HepG2 (cell line): Measurements from ENCODE around the gene CES5A. TPM values are rescaled to one million over a fixed set of nuclear protein-coding genes. Genes with fewer than 3 reads are reported as not detected.

Experiments used
- ATAC-seq: fragments of 200-7000 bp; cut with Tn5 transposase; 3 replicates; pipeline ENCODE4 v1.9.1; 2020; ENCODE audit warnings: mild to moderate bottlenecking, moderate library complexity
- BruUV-seq: library from RNA; stranded (reverse); fragments of 400-500 nt; replicated peaks from 2 replicates; lab custom pipeline; 2021; lab: Mats Ljungman, UMichigan
- CTCF ChIA-PET: fragments of 300-600 bp; formaldehyde crosslinking; extraction: SDS; loops from one replicate; lab custom pipeline; 2021; ENCODE audit warnings: low total read pairs, inconsistent platforms, low intra/inter-chr PET ratio; lab: Yijun Ruan, JAX
- POLR2A ChIA-PET: fragments of 350-600 bp; sonication (Branson Sonifier 250); formaldehyde crosslinking; loops from one replicate; lab custom pipeline; 2020; ENCODE audit warnings: antibody characterized with exemption, inconsistent platforms; lab: Yijun Ruan, JAX
- DNase-seq: peaks from one replicate; pipeline ENCODE4 v3.0.0-alpha.2; 2015; ENCODE audit warnings: low spot score
- FAIRE-seq: peaks from 3 replicates; lab custom pipeline; 2011; peaks lifted over from hg19 to GRCh38; lab: Jason Lieb, UNC
- H2AFZ ChIP-seq: one replicate; pipeline ENCODE4 v1.6.1; 2011; ENCODE audit warnings: low read length, inconsistent platforms
- H3K27ac ChIP-seq: fragments of 300-600 bp; 3 replicates; pipeline ENCODE4 v1.8.0; 2011; ENCODE audit warnings: mixed run types, mild to moderate bottlenecking, mixed read lengths, low read length, inconsistent platforms; ENCODE audit not compliant: insufficient read depth; ENCODE audit errors: extremely low read length
- H3K27me3 ChIP-seq, 2 experiments: fragments of 200-600 bp in 1 of 2; 2 replicates in 1 of 2; 3 replicates in 1 of 2; pipeline versions ENCODE4 v1.6.0 to v1.8.0; 2011; ENCODE audit warnings: low read length in 2 of 2, mild to moderate bottlenecking in 2 of 2, moderate library complexity in 2 of 2, inconsistent platforms in 1 of 2; ENCODE audit not compliant: insufficient read depth in 2 of 2, control insufficient read depth in 1 of 2
- H3K36me3 ChIP-seq, 2 experiments: fragments of 200-600 bp in 1 of 2; replicated peaks in 1 of 2; 2 replicates in 1 of 2; 3 replicates in 1 of 2; pipeline versions ENCODE4 v1.5.1 to v1.8.0; 2011; ENCODE audit warnings: low read length in 2 of 2, inconsistent platforms in 1 of 2; ENCODE audit not compliant: insufficient read depth in 2 of 2, control insufficient read depth in 1 of 2
- H3K4me1 ChIP-seq: 2 replicates; pipeline ENCODE4 v1.5.1; 2012; ENCODE audit warnings: low read length, inconsistent platforms; ENCODE audit not compliant: insufficient read depth
- H3K4me2 ChIP-seq: 2 replicates; pipeline ENCODE4 v1.6.0; 2011; ENCODE audit warnings: low read depth, low read length, inconsistent platforms
- H3K4me3 ChIP-seq, 3 experiments: fragments of 200-600 bp in 1 of 3; sonication (generic), shearing (Covaris generic) in 1 of 3; replicated peaks in 1 of 3; 2 replicates each; pipeline ENCODE4 v1.5.1; 2011 to 2016; ENCODE audit warnings: low read length in 3 of 3, inconsistent platforms in 2 of 3, low read depth in 2 of 3, mild to moderate bottlenecking in 2 of 3, control low read depth in 1 of 3, mixed read lengths in 1 of 3; ENCODE audit not compliant: insufficient read depth in 1 of 3
- H3K79me2 ChIP-seq: one replicate; pipeline ENCODE4 v1.6.1; 2011; ENCODE audit warnings: low read length, inconsistent platforms; ENCODE audit not compliant: insufficient read depth
- H3K9ac ChIP-seq: 2 replicates; pipeline ENCODE4 v1.6.0; 2011; ENCODE audit warnings: mild to moderate bottlenecking, low read depth, low read length, inconsistent platforms; ENCODE audit not compliant: insufficient read depth
- H3K9me3 ChIP-seq: 2 replicates; pipeline ENCODE4 v1.5.1; 2012; ENCODE audit warnings: mild to moderate bottlenecking, low read length
- H4K20me1 ChIP-seq: 2 replicates; pipeline ENCODE4 v1.6.0; 2011; ENCODE audit warnings: inconsistent platforms, mild to moderate bottlenecking, low read length, moderate library complexity; ENCODE audit not compliant: insufficient read depth
- ARNTL ChIP-seq: sonication (generic); formaldehyde crosslinking; IDR thresholded peaks from 2 replicates; pipeline ENCODE4 v1.4.0; 2020; ENCODE audit warnings: mild to moderate bottlenecking, missing genetic modification reagents
- CBX1 ChIP-seq: IDR thresholded peaks from one replicate; pipeline ENCODE4 v1.6.1; 2016; ENCODE audit warnings: antibody characterized with exemption, low read depth
- HNRNPUL1 ChIP-seq: fragments of 200-400 bp; formaldehyde crosslinking; IDR thresholded peaks from 2 replicates; pipeline ENCODE4 v1.6.1; 2017; ENCODE audit warnings: low read depth, mild to moderate bottlenecking, low read length, moderate library complexity
- PAF1 ChIP-seq: IDR thresholded peaks from 2 replicates; pipeline ENCODE4 v1.6.1; 2016; ENCODE audit warnings: missing genetic modification reagents, missing compliant biosample characterization
- PATZ1 ChIP-seq: sonication (generic); formaldehyde crosslinking; IDR thresholded peaks from 2 replicates; pipeline ENCODE4 v1.4.0; 2020; ENCODE audit warnings: missing genetic modification reagents
- SMARCC2 ChIP-seq: fragments of 450-650 bp; IDR thresholded peaks from 2 replicates; pipeline ENCODE4 v1.6.1; 2017; ENCODE audit warnings: antibody characterized with exemption, mild to moderate bottlenecking
- SNRNP70 ChIP-seq: fragments of 200-400 bp; formaldehyde crosslinking; IDR thresholded peaks from 2 replicates; pipeline ENCODE4 v1.6.1; 2017; ENCODE audit warnings: mild to moderate bottlenecking, low read depth, low read length, moderate library complexity
- ZBTB39 ChIP-seq: sonication (generic); formaldehyde crosslinking; IDR thresholded peaks from 2 replicates; pipeline ENCODE4 v1.5.0; 2020; ENCODE audit warnings: missing genetic modification reagents
- ZFY ChIP-seq: sonication (generic); formaldehyde crosslinking; IDR thresholded peaks from 2 replicates; pipeline ENCODE4 v1.4.0; 2020; ENCODE audit warnings: missing genetic modification reagents
- ZNF260 ChIP-seq: sonication (generic); formaldehyde crosslinking; IDR thresholded peaks from 2 replicates; pipeline ENCODE4 v1.4.0; 2020; ENCODE audit warnings: missing genetic modification reagents, low read depth, mild to moderate bottlenecking, borderline replicate concordance
- ZNF407 ChIP-seq: sonication (generic); formaldehyde crosslinking; IDR thresholded peaks from one replicate; pipeline ENCODE4 v1.5.1; 2020; ENCODE audit warnings: mild to moderate bottlenecking, missing genetic modification reagents; ENCODE audit errors: not compliant biosample characterization
- ZNF605 ChIP-seq: sonication (generic); formaldehyde crosslinking; IDR thresholded peaks from 2 replicates; pipeline ENCODE4 v1.8.0; 2022; ENCODE audit warnings: mild to moderate bottlenecking, missing genetic modification reagents
- ZNF790 ChIP-seq: sonication (generic); formaldehyde crosslinking; IDR thresholded peaks from 2 replicates; pipeline ENCODE4 v1.8.0; 2022; ENCODE audit warnings: missing genetic modification reagents, mild to moderate bottlenecking, borderline replicate concordance
- ZNF839 ChIP-seq: sonication (generic); formaldehyde crosslinking; IDR thresholded peaks from 2 replicates; pipeline ENCODE4 v1.4.0; 2020; ENCODE audit warnings: missing genetic modification reagents, mild to moderate bottlenecking, borderline replicate concordance
- WGBS: methylation state at CpG from one replicate; pipeline ENCODE4 v1.1.6; 2017; ENCODE audit warnings: low lambda C conversion rate; 5-methylcytosine and 5-hydroxymethylcytosine counted together
- in situ Hi-C: cut with HindIII; loops from 2 replicates; pipeline ENCODE4 v1.10.0; 2017; ENCODE audit warnings: low pct_unique_long_range_greater_than_20kb; ENCODE audit not compliant: extremely low pct_ligation_motif_present
- intact Hi-C: fragments of 100-400 bp; cut with micrococcal nuclease; formaldehyde crosslinking; loops from one replicate; pipeline ENCODE4 v1.10.0; 2022; ENCODE audit not compliant: unreplicated experiment
- polyA plus RNA-seq, 8 experiments: library from polyadenylated mRNA; depleted of rRNA in 3 of 8; stranded (reverse) in 7 of 8; unstranded in 1 of 8; fragments of >200 nt; fragmentation: Illumina TruSeq in 4 of 8; extraction: Trizol in 4 of 8; gene quantifications; 2 replicates each; pipeline versions ENCODE4 v1.2.1 to v1.2.3, GENCODE V29; 2011 to 2016; ENCODE audit warnings: low read depth in 4 of 8, missing spikeins in 1 of 8, mixed read lengths in 1 of 8; ENCODE audit not compliant: insufficient read depth in 1 of 8
- total RNA-seq, 5 experiments: library from RNA; depleted of rRNA; stranded (reverse); fragments of >200 nt; fragmentation: Illumina TruSeq; extraction: Trizol; gene quantifications; 2 replicates each; pipeline ENCODE4 v1.2.3, GENCODE V29; 2016; ENCODE audit warnings: low read depth in 1 of 5

Gene CES5A
- total and polyA plus RNA-seq, 2 of the 13 experiments (the other 11 are each of a cell fraction or from before 2014, with no cell fraction given), result not detected

- FAIRE-seq (no peak), DNase-seq (no peak)
- no peaks in the 10 kb centered on the region for H3K9me3 ChIP-seq
- BruUV-seq, result no TSS peak
- H3K36me3 ChIP-seq, result peaks cover 2 to 16% of the 10 kb centered on the region in 2 experiments; a peak in 3 of 5 replicates
- intact Hi-C loops (no loop called here), in situ Hi-C loops (no loop called here)
- CTCF ChIA-PET, result no interaction called here
- no peak overlapping the region for H2AFZ ChIP-seq
- no peak overlapping the region for H3K4me3 ChIP-seq
- H3K79me2 ChIP-seq, result no peaks in the 10 kb centered on the region
- no peaks in the 10 kb centered on the region for H4K20me1 ChIP-seq
- TF ChIP-seq PAF1, result no peak
- TF ChIP-seq ARNTL, result no peak
- no peak for TF ChIP-seq ZNF605
- no peak for TF ChIP-seq CBX1
- no peak for TF ChIP-seq ZNF790 (CRISPR knock-in tag)
- TF ChIP-seq SNRNP70, result no peak
- no peak for TF ChIP-seq ZNF407 (CRISPR knock-in tag)
- TF ChIP-seq PATZ1 (CRISPR knock-in tag), result no peak
- no peak for TF ChIP-seq HNRNPUL1
- TF ChIP-seq ZBTB39 (CRISPR knock-in tag), result no peak
- no peak for TF ChIP-seq ZFY (CRISPR knock-in tag)
- TF ChIP-seq SMARCC2, result no peak
- no peak for TF ChIP-seq ZNF260 (CRISPR knock-in tag)
- TF ChIP-seq ZNF839 (CRISPR knock-in tag), result no peak
- TF ChIP-seq, all 625 proteins: peak for 0
- Histone ChIP-seq H3K4me1 (no peaks in the 10 kb centered on the region), H3K27me3 (no peaks in the 10 kb centered on the region), H3K27ac (no peak overlapping the region), H3K9ac (no peak overlapping the region), H3K4me2 (no peak overlapping the region)
- POLR2A ChIA-PET, result no interaction called here
- WGBS, result 93% methylated on average over 4 of the region's 4 CpGs
- ATAC-seq, result no peak
These were observed 63.4 kb downstream of the CES5A start for GRCh38 chr16:55811811-55812210.
